HepG2 (cell line): ENCODE data around the gene IGFL1. TPM values are rescaled to one million over a fixed set of nuclear protein-coding genes. Genes with fewer than 3 reads are reported as not detected.

Experiments used
- ATAC-seq: fragments of 200-7000 bp; cut with Tn5 transposase; 3 replicates; pipeline ENCODE4 v1.9.1; 2020; ENCODE audit warnings: mild to moderate bottlenecking, moderate library complexity
- BruUV-seq: library from RNA; stranded (reverse); fragments of 400-500 nt; replicated peaks from 2 replicates; lab custom pipeline; 2021; lab: Mats Ljungman, UMichigan
- CTCF ChIA-PET: fragments of 300-600 bp; formaldehyde crosslinking; extraction: SDS; loops from one replicate; lab custom pipeline; 2021; ENCODE audit warnings: low total read pairs, inconsistent platforms, low intra/inter-chr PET ratio; lab: Yijun Ruan, JAX
- POLR2A ChIA-PET: fragments of 350-600 bp; sonication (Branson Sonifier 250); formaldehyde crosslinking; loops from one replicate; lab custom pipeline; 2020; ENCODE audit warnings: antibody characterized with exemption, inconsistent platforms; lab: Yijun Ruan, JAX
- DNase-seq: peaks from one replicate; pipeline ENCODE4 v3.0.0-alpha.2; 2015; ENCODE audit warnings: low spot score
- FAIRE-seq: peaks from 3 replicates; lab custom pipeline; 2011; peaks lifted over from hg19 to GRCh38; lab: Jason Lieb, UNC
- H2AFZ ChIP-seq: one replicate; pipeline ENCODE4 v1.6.1; 2011; ENCODE audit warnings: low read length, inconsistent platforms
- H3K27ac ChIP-seq: fragments of 300-600 bp; 3 replicates; pipeline ENCODE4 v1.8.0; 2011; ENCODE audit warnings: mixed run types, mild to moderate bottlenecking, mixed read lengths, low read length, inconsistent platforms; ENCODE audit not compliant: insufficient read depth; ENCODE audit errors: extremely low read length
- H3K27me3 ChIP-seq, 2 experiments: fragments of 200-600 bp in 1 of 2; 2 replicates in 1 of 2; 3 replicates in 1 of 2; pipeline versions ENCODE4 v1.6.0 to v1.8.0; 2011; ENCODE audit warnings: low read length in 2 of 2, mild to moderate bottlenecking in 2 of 2, moderate library complexity in 2 of 2, inconsistent platforms in 1 of 2; ENCODE audit not compliant: insufficient read depth in 2 of 2, control insufficient read depth in 1 of 2
- H3K36me3 ChIP-seq, 2 experiments: fragments of 200-600 bp in 1 of 2; replicated peaks in 1 of 2; 2 replicates in 1 of 2; 3 replicates in 1 of 2; pipeline versions ENCODE4 v1.5.1 to v1.8.0; 2011; ENCODE audit warnings: low read length in 2 of 2, inconsistent platforms in 1 of 2; ENCODE audit not compliant: insufficient read depth in 2 of 2, control insufficient read depth in 1 of 2
- H3K4me1 ChIP-seq: 2 replicates; pipeline ENCODE4 v1.5.1; 2012; ENCODE audit warnings: low read length, inconsistent platforms; ENCODE audit not compliant: insufficient read depth
- H3K4me2 ChIP-seq: 2 replicates; pipeline ENCODE4 v1.6.0; 2011; ENCODE audit warnings: low read depth, low read length, inconsistent platforms
- H3K4me3 ChIP-seq, 3 experiments: fragments of 200-600 bp in 1 of 3; sonication (generic), shearing (Covaris generic) in 1 of 3; replicated peaks in 1 of 3; 2 replicates each; pipeline ENCODE4 v1.5.1; 2011 to 2016; ENCODE audit warnings: low read length in 3 of 3, inconsistent platforms in 2 of 3, low read depth in 2 of 3, mild to moderate bottlenecking in 2 of 3, control low read depth in 1 of 3, mixed read lengths in 1 of 3; ENCODE audit not compliant: insufficient read depth in 1 of 3
- H3K79me2 ChIP-seq: one replicate; pipeline ENCODE4 v1.6.1; 2011; ENCODE audit warnings: low read length, inconsistent platforms; ENCODE audit not compliant: insufficient read depth
- H3K9ac ChIP-seq: 2 replicates; pipeline ENCODE4 v1.6.0; 2011; ENCODE audit warnings: mild to moderate bottlenecking, low read depth, low read length, inconsistent platforms; ENCODE audit not compliant: insufficient read depth
- H3K9me3 ChIP-seq: 2 replicates; pipeline ENCODE4 v1.5.1; 2012; ENCODE audit warnings: mild to moderate bottlenecking, low read length
- H4K20me1 ChIP-seq: 2 replicates; pipeline ENCODE4 v1.6.0; 2011; ENCODE audit warnings: inconsistent platforms, mild to moderate bottlenecking, low read length, moderate library complexity; ENCODE audit not compliant: insufficient read depth
- SIN3B ChIP-seq: fragments of 150-350 bp; IDR thresholded peaks from 2 replicates; pipeline ENCODE4 v1.6.1; 2014; ENCODE audit warnings: low read length
- ZFX ChIP-seq: sonication (generic); formaldehyde crosslinking; IDR thresholded peaks from 2 replicates; pipeline ENCODE4 v1.4.0; 2020; ENCODE audit warnings: mild to moderate bottlenecking, low read depth, missing genetic modification reagents, moderate library complexity
- ZNF20 ChIP-seq: sonication (generic); formaldehyde crosslinking; IDR thresholded peaks from 2 replicates; pipeline ENCODE4 v1.4.0; 2020; ENCODE audit warnings: mild to moderate bottlenecking, moderate library complexity, missing genetic modification reagents
- ZNF33B ChIP-seq: sonication (generic); formaldehyde crosslinking; IDR thresholded peaks from 2 replicates; pipeline ENCODE4 v1.5.1; 2020; ENCODE audit warnings: mild to moderate bottlenecking, missing genetic modification reagents
- WGBS: methylation state at CpG from one replicate; pipeline ENCODE4 v1.1.6; 2017; ENCODE audit warnings: low lambda C conversion rate; 5-methylcytosine and 5-hydroxymethylcytosine counted together
- in situ Hi-C: cut with HindIII; loops from 2 replicates; pipeline ENCODE4 v1.10.0; 2017; ENCODE audit warnings: low pct_unique_long_range_greater_than_20kb; ENCODE audit not compliant: extremely low pct_ligation_motif_present
- intact Hi-C: fragments of 100-400 bp; cut with micrococcal nuclease; formaldehyde crosslinking; loops from one replicate; pipeline ENCODE4 v1.10.0; 2022; ENCODE audit not compliant: unreplicated experiment
- polyA plus RNA-seq, 8 experiments: library from polyadenylated mRNA; depleted of rRNA in 3 of 8; stranded (reverse) in 7 of 8; unstranded in 1 of 8; fragments of >200 nt; fragmentation: Illumina TruSeq in 4 of 8; extraction: Trizol in 4 of 8; gene quantifications; 2 replicates each; pipeline versions ENCODE4 v1.2.1 to v1.2.3, GENCODE V29; 2011 to 2016; ENCODE audit warnings: low read depth in 4 of 8, missing spikeins in 1 of 8, mixed read lengths in 1 of 8; ENCODE audit not compliant: insufficient read depth in 1 of 8
- total RNA-seq, 5 experiments: library from RNA; depleted of rRNA; stranded (reverse); fragments of >200 nt; fragmentation: Illumina TruSeq; extraction: Trizol; gene quantifications; 2 replicates each; pipeline ENCODE4 v1.2.3, GENCODE V29; 2016; ENCODE audit warnings: low read depth in 1 of 5
- TF ChIP-seq, protein P1 (sequence below): IDR thresholded peaks from 2 replicates; pipeline ENCODE4 v1.6.1; 2016; ENCODE audit warnings: mild to moderate bottlenecking, missing biosample characterization, missing genetic modification reagents
- TF ChIP-seq, protein P2 (sequence below), 2 experiments: sonication (generic) in 1 of 2; formaldehyde crosslinking in 1 of 2; IDR thresholded peaks; 2 replicates each; pipeline versions ENCODE4 v1.6.1 to v1.9.0; 2014 to 2022; ENCODE audit warnings: antibody characterized with exemption in 1 of 2, borderline replicate concordance in 1 of 2, inconsistent platforms in 1 of 2, low read depth in 1 of 2, missing genetic modification reagents in 1 of 2

Gene IGFL1
- total and polyA plus RNA-seq, 2 of the 13 experiments (the other 11 are each of a cell fraction or from before 2014, with no cell fraction given): not detected

DNA sequence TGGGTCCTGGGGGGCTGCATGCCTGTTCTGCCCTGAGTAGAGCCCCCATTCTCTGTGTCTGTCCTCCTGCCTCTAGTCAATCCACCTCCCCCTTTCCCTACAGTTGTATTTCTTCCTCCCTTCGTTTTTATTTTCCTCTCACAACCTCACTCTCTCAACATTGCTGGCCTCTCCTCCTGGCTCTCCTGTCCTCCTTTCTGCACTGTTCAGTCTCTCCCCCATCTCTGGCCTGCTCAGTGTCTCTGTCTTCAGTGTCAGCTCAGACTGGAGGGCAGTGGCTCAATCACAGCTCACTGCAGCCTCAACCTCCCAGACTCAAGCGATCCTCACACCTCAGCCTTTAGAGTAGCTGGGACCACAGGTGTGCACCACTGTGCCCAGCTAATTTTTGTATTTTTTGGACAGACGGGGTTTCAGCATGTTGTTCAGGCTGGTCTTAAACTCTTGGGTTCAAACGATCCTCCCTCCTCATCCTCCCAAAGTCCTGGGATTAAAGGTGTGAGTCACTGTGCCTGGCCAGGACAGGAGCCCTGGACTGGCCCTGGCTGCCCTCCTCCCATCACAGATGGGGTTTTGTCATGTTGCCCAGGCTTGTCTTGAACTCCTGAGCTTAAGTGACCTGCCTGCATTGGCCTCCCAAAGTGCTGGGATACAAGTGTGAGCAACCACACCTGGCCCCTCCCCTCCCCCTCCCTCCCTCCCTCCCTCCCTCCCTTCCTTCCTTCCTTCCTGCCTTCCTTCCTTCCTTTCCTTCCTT is 32.0 kb upstream of the IGFL1 start:
- no peak overlapping the region for H3K4me3 ChIP-seq
- H3K27me3 ChIP-seq: peaks cover 0 to 9% of the 10 kb centered on the region in 2 experiments; a peak in 2 of 5 replicates
- intact Hi-C loops (no loop called here), in situ Hi-C loops (no loop called here)
- no peak for DNase-seq
- TF ChIP-seq, protein P1, sequence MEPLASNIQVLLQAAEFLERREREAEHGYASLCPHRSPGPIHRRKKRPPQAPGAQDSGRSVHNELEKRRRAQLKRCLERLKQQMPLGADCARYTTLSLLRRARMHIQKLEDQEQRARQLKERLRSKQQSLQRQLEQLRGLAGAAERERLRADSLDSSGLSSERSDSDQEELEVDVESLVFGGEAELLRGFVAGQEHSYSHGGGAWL (CRISPR knock-in tag): no peak
- TF ChIP-seq ZNF20 (CRISPR knock-in tag): no peak
- no peak for TF ChIP-seq ZFX (CRISPR knock-in tag)
- TF ChIP-seq ZNF33B (CRISPR knock-in tag): no peak
- TF ChIP-seq SIN3B: no peak
- TF ChIP-seq, protein P2, sequence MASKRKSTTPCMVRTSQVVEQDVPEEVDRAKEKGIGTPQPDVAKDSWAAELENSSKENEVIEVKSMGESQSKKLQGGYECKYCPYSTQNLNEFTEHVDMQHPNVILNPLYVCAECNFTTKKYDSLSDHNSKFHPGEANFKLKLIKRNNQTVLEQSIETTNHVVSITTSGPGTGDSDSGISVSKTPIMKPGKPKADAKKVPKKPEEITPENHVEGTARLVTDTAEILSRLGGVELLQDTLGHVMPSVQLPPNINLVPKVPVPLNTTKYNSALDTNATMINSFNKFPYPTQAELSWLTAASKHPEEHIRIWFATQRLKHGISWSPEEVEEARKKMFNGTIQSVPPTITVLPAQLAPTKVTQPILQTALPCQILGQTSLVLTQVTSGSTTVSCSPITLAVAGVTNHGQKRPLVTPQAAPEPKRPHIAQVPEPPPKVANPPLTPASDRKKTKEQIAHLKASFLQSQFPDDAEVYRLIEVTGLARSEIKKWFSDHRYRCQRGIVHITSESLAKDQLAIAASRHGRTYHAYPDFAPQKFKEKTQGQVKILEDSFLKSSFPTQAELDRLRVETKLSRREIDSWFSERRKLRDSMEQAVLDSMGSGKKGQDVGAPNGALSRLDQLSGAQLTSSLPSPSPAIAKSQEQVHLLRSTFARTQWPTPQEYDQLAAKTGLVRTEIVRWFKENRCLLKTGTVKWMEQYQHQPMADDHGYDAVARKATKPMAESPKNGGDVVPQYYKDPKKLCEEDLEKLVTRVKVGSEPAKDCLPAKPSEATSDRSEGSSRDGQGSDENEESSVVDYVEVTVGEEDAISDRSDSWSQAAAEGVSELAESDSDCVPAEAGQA (IDR thresholded peaks at IDR 0.05; ENCODE audit: low read depth): no peak
- TF ChIP-seq, protein P2 (CRISPR knock-in tag; IDR thresholded peaks at IDR 0.05; ENCODE audit: borderline replicate concordance): no peak
- H2AFZ ChIP-seq: no peak overlapping the region
- no peaks in the 10 kb centered on the region for H3K79me2 ChIP-seq
- peaks cover 20% of the 10 kb centered on the region for H3K4me1 ChIP-seq
- H3K4me2 ChIP-seq: no peak overlapping the region
- no peak overlapping the region for H3K27ac ChIP-seq
- no peaks in the 10 kb centered on the region for H3K9me3 ChIP-seq
- H4K20me1 ChIP-seq: no peaks in the 10 kb centered on the region
- no peaks in the 10 kb centered on the region for H3K36me3 ChIP-seq
- 9% methylated on average over 4 of the region's 4 CpGs for WGBS
- CTCF ChIA-PET: no interaction called here
- ATAC-seq: no peak
- no TSS peak for BruUV-seq
- POLR2A ChIA-PET: no interaction called here
- FAIRE-seq: no peak
- H3K9ac ChIP-seq: no peak overlapping the region
